GM12865 (cell line): Measurements from ENCODE around the gene KNDC1.

Source experiments
- DNase-seq: peaks from one replicate; pipeline ENCODE4 v3.0.0; 2010; ENCODE audit warnings: low read depth
- H3K4me3 ChIP-seq: 2 replicates; pipeline ENCODE4 v1.5.1; 2011; ENCODE audit warnings: mild to moderate bottlenecking, low read depth, low read length, control low read depth
- CTCF ChIP-seq: IDR thresholded peaks from 2 replicates; pipeline ENCODE4 v1.5.1; 2011; ENCODE audit warnings: low read length, control low read depth, low read depth, inconsistent platforms; ENCODE audit not compliant: insufficient read depth; ENCODE audit errors: missing control alignments

Gene KNDC1

DNA sequence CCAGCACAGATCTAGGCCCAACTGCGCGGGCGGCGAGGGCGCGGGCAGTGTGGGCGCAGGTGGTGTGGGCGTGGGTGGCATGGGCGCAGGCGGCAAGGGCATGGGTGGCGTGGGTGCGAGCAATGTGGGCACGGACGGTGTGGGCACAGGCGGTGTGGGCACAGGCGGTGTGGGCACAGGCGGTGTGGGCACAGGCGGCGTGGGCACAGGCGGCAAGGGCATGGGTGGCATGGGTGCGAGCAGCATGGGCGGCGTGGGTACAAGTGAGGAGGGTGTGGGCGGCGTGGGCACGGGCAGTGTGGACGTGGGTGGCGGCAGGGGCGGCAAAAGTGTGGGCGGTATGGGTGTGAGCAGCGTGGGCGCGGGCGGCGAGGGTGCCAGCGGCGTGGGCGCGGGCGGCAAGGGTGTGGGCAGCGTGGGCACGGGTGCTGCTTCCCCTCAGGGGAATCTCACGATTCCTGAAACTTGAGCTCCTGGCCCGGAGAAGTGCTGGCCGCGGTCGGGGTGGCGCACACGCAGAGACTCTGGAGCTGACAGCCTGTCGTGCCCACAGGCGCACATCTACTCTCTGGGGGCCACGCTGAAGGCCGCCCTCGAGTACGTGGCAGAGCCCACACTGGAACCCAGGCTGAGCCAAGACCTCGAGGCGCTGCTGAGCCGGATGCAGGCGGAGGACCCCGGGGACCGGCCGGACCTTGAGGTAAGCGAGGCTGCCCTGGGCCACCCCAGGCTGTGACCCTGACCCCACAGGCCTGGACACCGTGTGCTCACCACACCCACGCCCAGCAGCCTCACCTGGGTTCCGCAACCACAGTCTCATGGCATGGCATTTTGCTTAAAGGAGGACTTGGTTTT, 23.0 kb downstream of the KNDC1 start:
- no peak for TF ChIP-seq CTCF
- DNase-seq = no peak
- H3K4me3 ChIP-seq = no peak overlapping the region

DNA sequence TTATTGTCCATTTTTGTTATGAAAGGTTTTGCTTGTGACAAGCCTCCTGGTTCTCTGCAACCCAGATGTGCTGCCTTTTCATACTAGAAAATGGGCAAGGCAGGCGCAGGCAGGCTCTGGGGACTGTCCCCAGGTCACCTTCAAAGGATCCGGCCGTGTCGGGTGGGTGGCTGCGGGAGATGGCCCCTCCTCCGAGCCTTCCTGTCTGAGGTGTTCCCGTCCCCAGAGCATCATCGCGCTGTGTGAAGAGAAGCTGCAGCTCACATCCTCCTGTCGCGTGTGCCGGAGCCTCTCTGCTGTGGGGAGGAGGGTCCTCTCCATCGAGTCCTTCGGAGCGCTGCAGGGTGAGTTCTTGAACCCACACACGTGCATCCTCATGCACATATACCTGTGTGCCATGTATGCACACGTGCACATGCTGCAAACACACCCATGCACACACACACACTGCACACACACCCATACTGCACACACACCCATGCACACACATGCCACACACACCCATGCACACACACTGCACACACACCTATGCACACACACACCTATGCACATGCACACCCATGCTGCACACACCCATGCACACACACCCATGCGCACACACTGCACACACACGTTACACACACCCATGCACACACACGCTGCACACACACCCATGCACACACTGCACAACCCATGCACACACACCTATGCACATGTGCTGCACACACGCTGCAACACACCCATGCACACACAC, 23.8 kb downstream of the KNDC1 start:
- no peak overlapping the region for H3K4me3 ChIP-seq
- TF ChIP-seq CTCF = no peak
- DNase-seq = no peak

DNA sequence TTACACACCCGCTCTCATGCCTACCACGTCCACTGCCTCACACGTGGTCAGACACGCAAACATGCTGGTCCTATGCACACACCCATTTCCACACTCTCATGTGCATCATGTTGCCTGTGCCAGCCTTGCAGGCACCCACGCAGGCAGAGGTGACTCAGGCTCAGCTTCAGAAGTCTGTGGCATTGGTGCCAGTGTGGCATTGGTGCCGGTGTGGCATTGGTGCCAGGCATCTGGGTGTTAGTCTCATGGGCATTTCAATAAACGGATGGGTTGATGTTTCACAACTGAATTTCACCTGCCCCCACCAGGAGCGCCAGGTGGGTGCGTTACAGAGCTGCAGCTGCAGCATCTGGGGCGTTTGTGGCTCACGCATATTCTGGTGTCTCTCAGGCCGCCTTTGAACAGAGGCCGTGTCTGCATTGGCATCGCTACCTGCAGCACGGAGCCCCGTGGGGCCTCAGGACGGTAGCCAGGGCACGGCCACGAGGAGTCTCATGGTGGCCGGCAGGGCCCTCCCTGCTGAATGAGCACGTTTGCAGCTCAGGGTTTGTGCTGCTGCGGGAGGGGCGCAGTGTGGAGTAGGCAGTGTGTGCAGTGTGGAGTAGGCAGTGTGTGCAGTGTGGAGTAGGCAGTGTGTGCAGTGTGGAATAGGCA, 24.7 kb downstream of the KNDC1 start:
- DNase-seq = no peak
- TF ChIP-seq CTCF = no peak
- no peak overlapping the region for H3K4me3 ChIP-seq

- no peak for DNase-seq
- TF ChIP-seq CTCF = no peak
- no peak overlapping the region for H3K4me3 ChIP-seq
These were observed 25.4 kb downstream of the KNDC1 start for GRCh38 chr10:133185421-133185820.

- no peak overlapping the region for H3K4me3 ChIP-seq
- TF ChIP-seq CTCF = no peak
- DNase-seq = no peak
These were observed 25.9 kb downstream of the KNDC1 start for GRCh38 chr10:133185916-133186315.

- DNase-seq = no peak
- TF ChIP-seq CTCF = no peak
These were observed 26.5 kb downstream of the KNDC1 start for GRCh38 chr10:133186416-133187090.

More at GRCh38 chr10:133186416-133187090, 26.5 kb downstream of the KNDC1 start:
- no peak overlapping the region for H3K4me3 ChIP-seq
